Hepatocyte (in vitro differentiated cells): ENCODE results near the gene PTPN20.

Experiments
- CTCF ChIP-seq: fragments of 200-600 bp; sonication (generic); IDR thresholded peaks from 2 replicates; pipeline ENCODE4 v1.5.1; 2016; ENCODE audit warnings: antibody characterized with exemption, mild to moderate bottlenecking; ENCODE audit not compliant: poor library complexity
- EZH2 ChIP-seq: fragments of 200-600 bp; sonication (generic); IDR thresholded peaks from 2 replicates; pipeline ENCODE4 v1.6.1; 2016; ENCODE audit warnings: antibody characterized with exemption, mild to moderate bottlenecking, borderline replicate concordance

- TF ChIP-seq EZH2 = no peak
- no peak for TF ChIP-seq CTCF
Measured at GRCh38 chr10:47021850-47022249, 110.6 kb downstream of the PTPN20 start.
